GDM1 (cell line): ENCODE measurements around the gene PEX14.

Source experiments
- DNase-seq: peaks from one replicate; lab custom pipeline; 2025; lab: John Stamatoyannopoulos, UW

The PEX14 gene

GRCh38 chr1:10667861-10668761, 193.4 kb downstream of the PEX14 start:
- no peak for DNase-seq

- DNase-seq, result no peak
Measured at GRCh38 chr1:10669570-10669969, 194.8 kb downstream of the PEX14 start.

GRCh38 chr1:10670190-10670589, 195.4 kb downstream of the PEX14 start:
- DNase-seq, result no peak

- DNase-seq, result no peak
Measured at GRCh38 chr1:10671090-10671489, 196.3 kb downstream of the PEX14 start.

GRCh38 chr1:10671622-10672342, 197.0 kb downstream of the PEX14 start:
- no peak for DNase-seq

GRCh38 chr1:10672343-10673050, 197.7 kb downstream of the PEX14 start:
- DNase-seq, result no peak

- no peak for DNase-seq
Measured at GRCh38 chr1:10673109-10673711, 198.5 kb downstream of the PEX14 start.

- DNase-seq, result no peak
Measured at GRCh38 chr1:10674222-10674621, 199.5 kb downstream of the PEX14 start.

- DNase-seq, result no peak
Measured at GRCh38 chr1:10674700-10675609, 200.2 kb downstream of the PEX14 start.

GRCh38 chr1:10675813-10676212, 201.1 kb downstream of the PEX14 start:
- DNase-seq, result no peak

GRCh38 chr1:10676963-10677362, 202.2 kb downstream of the PEX14 start:
- DNase-seq, result no peak

GRCh38 chr1:10677491-10678391, 203.0 kb downstream of the PEX14 start:
- no peak for DNase-seq

GRCh38 chr1:10678402-10678801, 203.7 kb downstream of the PEX14 start:
- no peak for DNase-seq

GRCh38 chr1:10678852-10679251, 204.1 kb downstream of the PEX14 start:
- no peak for DNase-seq

GRCh38 chr1:10679496-10680220, 204.9 kb downstream of the PEX14 start:
- peak; percentile 56 for DNase-seq
